Measurements from ENCODE around the gene PPME1.

- TF ChIP-seq EZH2 (IDR thresholded peaks at IDR 0.05; ENCODE audit: borderline replicate concordance, low read length) (no peak), CTCF (IDR thresholded peaks at IDR 0.05; ENCODE audit: low read length) (no peak)
Observed at GRCh38 chr11:74205181-74205580, 34.1 kb downstream of the PPME1 start.
